Measurements from ENCODE around the gene CHRM1.

The CHRM1 gene

DNA sequence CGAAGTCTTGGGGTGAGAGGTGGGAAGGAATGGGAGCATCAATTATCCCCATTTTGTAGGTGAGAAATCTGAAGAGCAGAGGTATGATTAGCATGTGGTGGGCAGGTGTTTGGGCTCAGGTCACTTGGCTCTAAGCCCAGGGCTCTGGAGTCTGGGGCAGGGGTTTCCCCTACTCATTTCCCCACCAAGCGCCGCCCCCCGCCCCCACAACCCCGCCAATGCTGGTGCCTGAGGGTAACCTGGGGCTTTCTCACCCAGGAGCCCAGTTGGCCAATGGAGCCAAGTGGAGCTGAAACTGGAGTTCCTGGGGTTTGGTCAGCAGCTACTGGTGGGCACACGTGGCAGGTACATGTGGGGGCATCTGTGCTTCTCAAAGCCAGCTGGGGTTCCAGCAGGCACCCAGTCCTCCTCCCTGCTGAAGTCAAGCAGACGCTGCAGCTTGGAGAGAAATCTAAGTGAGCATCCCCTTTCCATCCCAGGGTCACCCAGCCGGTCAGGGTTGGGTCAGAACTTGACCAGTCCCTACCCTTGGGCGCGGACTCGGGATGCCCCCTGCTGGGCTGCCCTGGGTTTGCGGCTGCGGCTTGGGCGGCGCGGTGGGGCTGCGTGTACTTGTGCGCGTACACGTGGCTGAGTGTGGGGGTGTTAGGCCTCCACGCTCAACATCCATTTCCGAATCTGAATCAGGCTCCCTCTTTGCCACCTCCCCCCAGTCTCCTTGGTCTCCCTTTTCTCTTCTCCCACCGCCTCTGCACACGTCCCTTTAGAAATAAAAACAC lies 1.7 kb upstream of the CHRM1 start:
- peak overlapping the region; percentile 76 for H3K4me2 ChIP-seq (ENCODE audit: insufficient read depth, low read length, poor library complexity, severe bottlenecking)
- H3K14ac ChIP-seq (ENCODE audit: low read length), result no peak overlapping the region
- peaks cover 0 to 22% of the 10 kb centered on the region in 2 donors for H3K4me1 ChIP-seq (ENCODE audit: control insufficient read depth in 2 of 2, insufficient read depth in 1 of 2, low read depth in 1 of 2, low read length in 2 of 2)
- H3K4ac ChIP-seq (ENCODE audit: low read length), result no peak overlapping the region
- H3K18ac ChIP-seq (ENCODE audit: low read length), result peak overlapping the region; percentile 86
- no peaks in the 10 kb centered on the region for H3K79me1 ChIP-seq (ENCODE audit: low read depth, low read length)
- no peak for DNase-seq (ENCODE audit: low spot score)
- peaks cover 2 to 4% of the 10 kb centered on the region in 2 donors for H3K9me3 ChIP-seq (replicated peaks in 1 of 2; ENCODE audit: control insufficient read depth in 2 of 2, insufficient read depth in 1 of 2, low read depth in 1 of 2, low read length in 2 of 2)
- H3K36me3 ChIP-seq (replicated peaks in 1 of 2; ENCODE audit: control insufficient read depth in 2 of 2, insufficient read depth in 2 of 2, low read length in 2 of 2), result no peaks in the 10 kb centered on the region
- H2BK12ac ChIP-seq (ENCODE audit: low read length), result peak overlapping the region; percentile 65
- peak overlapping the region; percentile 16 for H2BK15ac ChIP-seq (ENCODE audit: low read length)
- H3K23ac ChIP-seq (ENCODE audit: low read depth, low read length, poor library complexity), result peak overlapping the region; percentile 26
- peak overlapping the region; percentile 33 for H2BK5ac ChIP-seq (ENCODE audit: low read length)
- H4K8ac ChIP-seq (ENCODE audit: low read depth, low read length), result no peak overlapping the region
- no CpG with 5 or more reads among the region's 24 CpGs for WGBS, 2 donors (ENCODE audit: extremely low coverage in 2 of 2, insufficient read length in 2 of 2, insufficient replicate concordance in 1 of 2)
- H3K27ac ChIP-seq (replicated peaks; ENCODE audit: low read length), result no peak overlapping the region
- peak overlapping the region; percentile 58 for H2AK5ac ChIP-seq (ENCODE audit: low read depth, low read length)
- no peak overlapping the region for H2AFZ ChIP-seq (ENCODE audit: low read length)
- H3K4me3 ChIP-seq (ENCODE audit: low read length in 2 of 2), result no peak overlapping the region
- H2BK120ac ChIP-seq (ENCODE audit: low read depth, low read length), result no peak overlapping the region
- no peak overlapping the region for H4K91ac ChIP-seq (ENCODE audit: low read depth, low read length, poor library complexity)
- peaks cover 24 to 94% (median 54%) of the 10 kb centered on the region in 3 experiments for H3K27me3 ChIP-seq (ENCODE audit: control insufficient read depth in 3 of 3, insufficient read depth in 3 of 3, low read depth in 1 of 3, low read length in 3 of 3)
- peak overlapping the region; percentile 9 for H3K9ac ChIP-seq (ENCODE audit: low read depth, low read length, poor library complexity)

DNA sequence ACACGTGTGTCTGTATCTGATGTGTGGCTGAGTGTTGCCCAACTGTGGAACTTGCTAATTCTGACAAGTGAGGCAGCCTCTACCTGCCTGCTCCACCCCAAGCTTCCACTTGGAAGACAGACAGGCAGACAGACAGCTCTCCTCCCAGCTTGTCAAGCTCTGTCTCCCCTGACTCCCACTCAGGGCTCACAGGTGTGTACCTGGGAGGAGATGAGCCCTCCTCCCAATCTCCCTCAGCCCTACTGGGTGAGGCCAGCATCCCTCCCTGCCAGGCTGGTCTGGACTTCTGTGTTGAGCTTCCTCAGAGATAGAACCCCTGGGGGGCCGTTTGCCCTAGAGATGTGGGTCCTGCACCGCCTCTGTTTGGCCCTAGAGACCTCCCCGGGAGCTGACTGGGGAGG lies 1.0 kb upstream of the CHRM1 start:
- H2BK15ac ChIP-seq (ENCODE audit: low read length), result peak overlapping the region; percentile 6

DNA sequence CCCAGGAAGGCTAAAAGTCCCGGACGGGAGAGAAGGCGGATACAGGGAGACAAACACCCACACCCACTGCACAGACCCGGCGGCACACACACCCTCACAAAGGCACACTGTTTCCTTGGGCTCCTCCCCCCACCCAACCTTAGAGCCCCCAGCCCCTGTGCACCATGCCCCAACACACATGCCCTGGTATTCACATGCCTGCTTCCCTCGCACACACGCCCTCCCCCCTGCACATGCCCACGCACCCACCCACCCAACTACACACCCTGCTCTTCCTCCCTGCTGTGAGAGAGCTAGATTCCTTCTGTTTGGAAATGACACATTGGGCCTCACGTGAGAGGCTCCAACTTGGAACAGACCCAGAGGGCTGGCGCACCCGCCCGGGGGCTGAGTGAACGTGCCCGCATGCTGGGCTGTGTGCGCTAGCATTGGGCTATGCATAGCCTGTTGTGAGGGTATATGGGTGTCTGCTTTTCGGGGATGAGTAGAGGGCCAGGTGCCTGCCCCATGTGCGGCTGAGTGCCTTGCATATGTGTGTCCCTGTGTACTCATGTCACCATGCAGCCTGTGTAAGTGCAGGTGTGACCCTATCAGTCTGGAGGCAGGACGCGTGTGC lies 518 bp upstream of the CHRM1 start:
- H4K8ac ChIP-seq (ENCODE audit: low read depth, low read length), result no peak overlapping the region
- no peak overlapping the region for H4K91ac ChIP-seq (ENCODE audit: low read depth, low read length, poor library complexity)
- H3K27me3 ChIP-seq (ENCODE audit: control insufficient read depth in 3 of 3, insufficient read depth in 3 of 3, low read depth in 1 of 3, low read length in 3 of 3), result peaks cover 18 to 89% (median 42%) of the 10 kb centered on the region in 3 experiments
- peak overlapping the region; percentile 40 for H3K18ac ChIP-seq (ENCODE audit: low read length)
- no CpG with 5 or more reads among the region's 19 CpGs for WGBS, 2 donors (ENCODE audit: extremely low coverage in 2 of 2, insufficient read length in 2 of 2, insufficient replicate concordance in 1 of 2)
- H3K4me3 ChIP-seq (ENCODE audit: low read length in 2 of 2), result no peak overlapping the region
- DNase-seq (ENCODE audit: low spot score), result no peak
- no peak overlapping the region for H2AK5ac ChIP-seq (ENCODE audit: low read depth, low read length)
- peak overlapping the region; percentile 6 for H2BK15ac ChIP-seq (ENCODE audit: low read length)
- H3K4me1 ChIP-seq (ENCODE audit: control insufficient read depth in 2 of 2, insufficient read depth in 1 of 2, low read depth in 1 of 2, low read length in 2 of 2), result peaks cover 0 to 18% of the 10 kb centered on the region in 2 donors
- no peak overlapping the region for H3K4ac ChIP-seq (ENCODE audit: low read length)
- no peaks in the 10 kb centered on the region for H3K79me1 ChIP-seq (ENCODE audit: low read depth, low read length)
- H2AFZ ChIP-seq (ENCODE audit: low read length), result no peak overlapping the region
- H3K36me3 ChIP-seq (replicated peaks in 1 of 2; ENCODE audit: control insufficient read depth in 2 of 2, insufficient read depth in 2 of 2, low read length in 2 of 2), result no peaks in the 10 kb centered on the region
- no peak overlapping the region for H2BK120ac ChIP-seq (ENCODE audit: low read depth, low read length)
- no peak overlapping the region for H2BK5ac ChIP-seq (ENCODE audit: low read length)
- peak overlapping the region; percentile 19 for H2BK12ac ChIP-seq (ENCODE audit: low read length)
- H3K9me3 ChIP-seq (replicated peaks in 1 of 2; ENCODE audit: control insufficient read depth in 2 of 2, insufficient read depth in 1 of 2, low read depth in 1 of 2, low read length in 2 of 2), result peaks cover 2 to 4% of the 10 kb centered on the region in 2 donors
- no peak overlapping the region for H3K9ac ChIP-seq (ENCODE audit: low read depth, low read length, poor library complexity)
- no peak overlapping the region for H3K4me2 ChIP-seq (ENCODE audit: insufficient read depth, low read length, poor library complexity, severe bottlenecking)
- peak overlapping the region; percentile 49 for H3K23ac ChIP-seq (ENCODE audit: low read depth, low read length, poor library complexity)
- H3K14ac ChIP-seq (ENCODE audit: low read length), result no peak overlapping the region
- no peak overlapping the region for H3K27ac ChIP-seq (replicated peaks; ENCODE audit: low read length)

More for the DNA sequence above, 1.0 kb upstream of the CHRM1 start:
- H4K8ac ChIP-seq (ENCODE audit: low read depth, low read length), result no peak overlapping the region
- H3K9ac ChIP-seq (ENCODE audit: low read depth, low read length, poor library complexity), result no peak overlapping the region
- H3K4ac ChIP-seq (ENCODE audit: low read length), result no peak overlapping the region
- no peaks in the 10 kb centered on the region for H3K36me3 ChIP-seq (replicated peaks in 1 of 2; ENCODE audit: control insufficient read depth in 2 of 2, insufficient read depth in 2 of 2, low read length in 2 of 2)
- H3K79me1 ChIP-seq (ENCODE audit: low read depth, low read length), result no peaks in the 10 kb centered on the region
- peaks cover 2 to 4% of the 10 kb centered on the region in 2 donors for H3K9me3 ChIP-seq (replicated peaks in 1 of 2; ENCODE audit: control insufficient read depth in 2 of 2, insufficient read depth in 1 of 2, low read depth in 1 of 2, low read length in 2 of 2)
- H2BK5ac ChIP-seq (ENCODE audit: low read length), result no peak overlapping the region
- H2AK5ac ChIP-seq (ENCODE audit: low read depth, low read length), result peak overlapping the region; percentile 58
- no peak overlapping the region for H3K4me3 ChIP-seq (ENCODE audit: low read length in 2 of 2)
- H3K4me2 ChIP-seq (ENCODE audit: insufficient read depth, low read length, poor library complexity, severe bottlenecking), result no peak overlapping the region
- no peak overlapping the region for H2BK120ac ChIP-seq (ENCODE audit: low read depth, low read length)
- no peak overlapping the region for H4K91ac ChIP-seq (ENCODE audit: low read depth, low read length, poor library complexity)
- WGBS, 2 donors (ENCODE audit: extremely low coverage in 2 of 2, insufficient read length in 2 of 2, insufficient replicate concordance in 1 of 2), result no CpG with 5 or more reads among the region's 4 CpGs
- peaks cover 0 to 22% of the 10 kb centered on the region in 2 donors for H3K4me1 ChIP-seq (ENCODE audit: control insufficient read depth in 2 of 2, insufficient read depth in 1 of 2, low read depth in 1 of 2, low read length in 2 of 2)
- H3K27ac ChIP-seq (replicated peaks; ENCODE audit: low read length), result no peak overlapping the region
- peak overlapping the region; percentile 19 for H2BK12ac ChIP-seq (ENCODE audit: low read length)
- no peak for DNase-seq (ENCODE audit: low spot score)
- peaks cover 23 to 89% (median 47%) of the 10 kb centered on the region in 3 experiments for H3K27me3 ChIP-seq (ENCODE audit: control insufficient read depth in 3 of 3, insufficient read depth in 3 of 3, low read depth in 1 of 3, low read length in 3 of 3)
- H2AFZ ChIP-seq (ENCODE audit: low read length), result no peak overlapping the region
- peak overlapping the region; percentile 49 for H3K23ac ChIP-seq (ENCODE audit: low read depth, low read length, poor library complexity)
- peak overlapping the region; percentile 40 for H3K18ac ChIP-seq (ENCODE audit: low read length)
- H3K14ac ChIP-seq (ENCODE audit: low read length), result no peak overlapping the region

All from neuronal stem cell (in vitro differentiated cells).